Measurements from ENCODE around the gene SIRT1. TPM values are rescaled to one million over a fixed set of nuclear protein-coding genes. Genes with fewer than 3 reads are reported as not detected.

The SIRT1 gene
- total and polyA plus RNA-seq, 9 of the 15 experiments (the other 6 are each of a cell fraction or from before 2014, with no cell fraction given) = 7.8 to 25.8 (median 19.1) TPM

GRCh38 chr10:67843284-67843683, 41.2 kb upstream of the SIRT1 start:
- intact Hi-C loops (cut with micrococcal nuclease) = no loop called here

More at GRCh38 chr10:67843284-67843683, 41.2 kb upstream of the SIRT1 start:
- 60% methylated on average over 2 of the region's 2 CpGs for WGBS (ENCODE audit: insufficient coverage, low coverage, missing lambda C conversion rate)
- FAIRE-seq (no peak), DNase-seq (ENCODE audit: extremely low read depth in 1 of 4, low spot score in 3 of 4) (no peak), ATAC-seq (no peak)
- no peak overlapping the region for H3K27ac ChIP-seq (ENCODE audit: extremely low read depth, low read depth, low read length)
- no peaks in the 10 kb centered on the region for H3K79me2 ChIP-seq (ENCODE audit: control insufficient read depth, insufficient read depth, low read length)
- H2AFZ ChIP-seq (ENCODE audit: low read depth, low read length) = no peak overlapping the region
- no peaks in the 10 kb centered on the region for H4K20me1 ChIP-seq (replicated peaks; ENCODE audit: control insufficient read depth, insufficient read depth, low read length)
- ChIA-PET CTCF (ENCODE audit: low intra/inter-chr PET ratio) (no interaction called here), POLR2A (no interaction called here)
- H3K27me3 ChIP-seq (ENCODE audit: control insufficient read depth in 2 of 2, insufficient read depth in 2 of 2, low read length in 2 of 2) = no peaks in the 10 kb centered on the region
- BruUV-seq (replicated peaks) = no TSS peak
- TF ChIP-seq BCL6 (CRISPR knock-in tag; IDR thresholded peaks at IDR 0.05) (no peak), NCOA2 (IDR thresholded peaks at IDR 0.05; ENCODE audit: partially characterized antibody in 2 of 2) (no peak), CSDE1 (IDR thresholded peaks at IDR 0.05) (no peak), GMEB1 (CRISPR knock-in tag; IDR thresholded peaks at IDR 0.05) (no peak), ZBTB2 (IDR thresholded peaks at IDR 0.05) (no peak), TFAM (CRISPR knock-in tag; conservative IDR thresholded peaks at IDR 0.05) (no peak)
- TF ChIP-seq, protein P1, sequence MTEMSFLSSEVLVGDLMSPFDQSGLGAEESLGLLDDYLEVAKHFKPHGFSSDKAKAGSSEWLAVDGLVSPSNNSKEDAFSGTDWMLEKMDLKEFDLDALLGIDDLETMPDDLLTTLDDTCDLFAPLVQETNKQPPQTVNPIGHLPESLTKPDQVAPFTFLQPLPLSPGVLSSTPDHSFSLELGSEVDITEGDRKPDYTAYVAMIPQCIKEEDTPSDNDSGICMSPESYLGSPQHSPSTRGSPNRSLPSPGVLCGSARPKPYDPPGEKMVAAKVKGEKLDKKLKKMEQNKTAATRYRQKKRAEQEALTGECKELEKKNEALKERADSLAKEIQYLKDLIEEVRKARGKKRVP (CRISPR knock-in tag; IDR thresholded peaks at IDR 0.05) = no peak
- no peak overlapping the region for H3K9ac ChIP-seq (ENCODE audit: insufficient read depth in 1 of 2, low read depth in 2 of 2, low read length in 2 of 2)
- no peaks in the 10 kb centered on the region for H3K36me3 ChIP-seq (ENCODE audit: control insufficient read depth, insufficient read depth, low read length)
- H3K4me3 ChIP-seq = no peak overlapping the region
- H3K9me1 ChIP-seq (ENCODE audit: control insufficient read depth, insufficient read depth, low read length) = no peaks in the 10 kb centered on the region
- H3K4me1 ChIP-seq (replicated peaks in 1 of 2; ENCODE audit: control insufficient read depth in 2 of 2, insufficient read depth in 2 of 2, low read length in 2 of 2) = no peaks in the 10 kb centered on the region
- no peak overlapping the region for H3K4me2 ChIP-seq (ENCODE audit: insufficient read depth, low read length)
- H3K9me3 ChIP-seq (replicated peaks; ENCODE audit: control insufficient read depth, insufficient read depth, low read depth, low read length) = no peaks in the 10 kb centered on the region; the same call in 1 of the 2 replicates
- in situ Hi-C loops (cut with MboI) = no loop called here

All from K562 (cell line).